ENCODE measurements around the gene SPACA6.
"Not testable (repeated sequence)": the region's sequence is repeated elsewhere in the genome, so short reads cannot be mapped to it uniquely, and the experiment has no call there.

SPACA6 gene, protein sequence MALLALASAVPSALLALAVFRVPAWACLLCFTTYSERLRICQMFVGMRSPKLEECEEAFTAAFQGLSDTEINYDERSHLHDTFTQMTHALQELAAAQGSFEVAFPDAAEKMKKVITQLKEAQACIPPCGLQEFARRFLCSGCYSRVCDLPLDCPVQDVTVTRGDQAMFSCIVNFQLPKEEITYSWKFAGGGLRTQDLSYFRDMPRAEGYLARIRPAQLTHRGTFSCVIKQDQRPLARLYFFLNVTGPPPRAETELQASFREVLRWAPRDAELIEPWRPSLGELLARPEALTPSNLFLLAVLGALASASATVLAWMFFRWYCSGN

GRCh38 chr19:51693260-51693659 is at the start of gene SPACA6:
Gene SPACA6 (plus strand): TSS chr19:51693330. CDS start chr19:51693527, 197 bp downstream.
- DNase-seq = no peak

DNA sequence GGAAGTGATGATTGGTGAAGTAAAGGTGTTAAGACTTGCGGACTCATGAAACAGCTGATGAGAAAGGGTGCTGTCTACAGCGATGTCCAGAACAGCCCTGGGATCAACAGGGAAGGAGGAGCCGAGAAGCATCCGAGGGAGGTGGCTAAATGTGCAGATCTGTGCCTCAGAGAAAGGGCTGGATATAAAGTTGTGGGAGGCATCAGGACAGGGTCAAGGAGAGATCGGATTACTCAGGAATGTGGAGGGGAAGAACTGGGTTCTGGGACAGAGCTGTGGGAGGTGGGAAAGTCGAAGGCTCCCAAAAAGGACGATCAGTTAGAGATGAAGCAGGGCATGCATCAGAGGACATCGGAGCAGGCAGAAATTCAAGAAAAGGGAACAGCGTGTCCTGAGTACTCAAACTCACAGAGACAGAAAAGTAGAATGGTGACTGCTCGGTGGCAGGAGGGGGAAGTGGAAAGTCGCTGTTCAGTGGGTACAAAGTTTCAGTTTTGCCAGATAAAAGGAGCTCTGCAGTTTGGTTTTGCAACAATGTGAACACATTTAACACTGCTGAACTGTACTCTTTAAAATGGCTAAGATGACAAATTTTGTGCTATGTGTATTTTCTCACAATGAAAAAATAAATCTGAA is 48.4 kb upstream of the SPACA6 start:
- no peak for DNase-seq

DNA sequence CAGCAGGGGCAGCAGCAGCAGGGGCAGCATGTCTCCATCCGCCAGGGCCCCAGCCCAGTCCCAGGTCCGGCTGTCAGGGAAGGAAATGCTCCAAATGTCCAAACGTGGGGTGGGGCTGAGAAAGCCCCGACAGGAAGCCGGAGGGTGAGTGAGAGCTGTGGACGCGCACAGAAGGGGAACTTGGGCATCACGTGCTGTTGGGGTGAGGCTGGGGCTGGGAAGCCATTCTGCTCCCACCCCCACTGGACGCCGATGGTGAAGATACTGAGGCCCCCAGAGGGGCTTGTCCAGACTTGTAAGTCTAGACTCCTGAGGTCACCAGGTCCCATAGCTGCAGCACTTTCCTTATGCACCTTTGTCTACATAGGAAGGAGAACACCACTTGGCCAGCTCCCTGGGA is 46.4 kb upstream of the SPACA6 start, which contains the start of gene SIGLEC14:
Gene SIGLEC14 (minus strand): TSS at position 96 of the 400 bp plus-strand sequence. CDS start 66 bp downstream, at position 30.
- DNase-seq = not testable (repeated sequence)

DNA sequence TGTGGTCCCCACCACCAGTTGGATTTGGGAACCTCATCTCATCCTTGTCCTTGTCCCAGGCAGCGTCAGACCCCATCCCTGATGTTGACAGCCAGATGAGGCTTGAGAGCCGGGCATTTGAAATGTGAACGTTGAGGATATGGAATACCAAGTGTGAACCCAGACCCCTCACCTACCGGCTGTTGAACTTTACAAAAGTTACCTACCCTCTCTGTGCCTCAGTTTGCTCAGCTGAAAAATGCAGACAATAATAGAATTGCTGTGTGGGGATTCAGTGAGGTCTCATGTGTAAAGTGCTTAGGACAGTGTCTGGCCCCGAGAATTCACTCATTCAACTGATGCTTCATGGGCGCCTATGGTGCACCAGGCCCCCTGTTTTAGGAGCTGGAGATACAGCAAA is 45.8 kb upstream of the SPACA6 start:
- DNase-seq = no peak

DNA sequence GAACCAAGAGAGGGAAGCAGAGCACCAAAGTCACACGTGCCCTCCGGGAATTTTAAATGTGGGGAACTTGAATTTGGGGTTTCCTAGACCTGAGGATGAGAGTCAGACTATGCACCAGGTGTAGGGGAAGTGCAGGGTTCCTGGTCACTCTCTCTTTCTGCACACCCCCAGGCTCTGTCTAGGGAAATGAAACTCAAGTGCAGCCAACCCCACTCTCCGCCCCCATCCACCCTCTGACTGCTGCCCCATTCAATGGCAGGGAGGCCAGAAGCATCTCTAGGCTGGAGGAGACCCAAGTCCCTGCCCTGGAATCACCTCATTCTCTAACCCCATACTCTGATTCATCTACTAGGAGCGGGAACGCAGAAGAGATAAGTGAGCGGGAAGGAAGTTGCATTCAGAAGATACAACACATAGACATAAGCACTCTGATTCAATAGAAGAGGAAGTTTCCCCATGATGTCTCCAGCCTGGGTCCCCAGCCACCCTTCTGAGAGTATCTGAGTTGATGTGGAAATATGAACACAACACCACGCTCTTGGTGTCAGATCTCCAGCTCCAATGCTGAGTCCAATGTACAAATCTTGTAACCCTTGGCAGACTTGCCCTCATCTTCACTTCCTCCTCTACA is 41.8 kb upstream of the SPACA6 start:
- no peak for DNase-seq

DNA sequence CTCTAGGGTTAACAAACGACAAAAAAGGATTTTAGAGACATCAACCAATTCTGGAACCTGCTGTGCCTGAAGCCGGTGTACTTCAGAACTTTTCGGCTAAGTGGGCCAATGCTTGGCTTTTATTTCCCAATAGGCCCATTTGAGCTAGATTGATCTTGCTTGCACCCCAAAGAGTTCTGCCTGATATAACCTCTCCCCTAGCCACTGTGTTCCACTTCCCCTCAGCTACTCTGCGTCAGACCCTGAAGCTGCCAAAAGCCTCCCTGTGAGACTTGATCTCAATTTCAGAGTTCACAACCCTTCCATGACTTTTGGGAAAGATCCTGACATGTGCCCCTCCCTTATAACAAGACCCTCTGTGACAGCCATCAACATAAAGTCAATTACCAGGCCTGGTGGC is 40.9 kb upstream of the SPACA6 start:
- no peak for DNase-seq

- no peak for DNase-seq
Measured at GRCh38 chr19:51653162-51653561, 40.0 kb upstream of the SPACA6 start.

DNA sequence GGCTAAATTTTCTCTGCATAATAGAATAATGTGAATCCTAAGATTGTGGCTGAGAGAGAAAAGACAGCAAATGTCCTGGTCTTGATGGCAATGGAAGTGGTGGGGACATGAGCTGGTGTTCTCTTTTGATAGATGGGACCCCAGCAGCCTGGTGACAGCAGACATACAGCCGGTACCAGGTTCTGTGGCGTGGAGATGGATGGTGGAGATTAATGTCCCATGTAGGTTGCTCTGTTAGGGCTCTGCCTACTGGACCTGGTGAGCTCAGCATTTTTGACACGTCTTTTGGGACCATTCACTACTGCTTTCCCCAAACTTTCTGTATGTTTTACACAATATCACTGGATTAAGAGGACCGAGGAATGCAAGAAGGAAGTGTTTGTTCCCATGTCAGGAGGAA is 38.3 kb upstream of the SPACA6 start:
- no peak for DNase-seq

- peak; percentile 46 for DNase-seq
Measured at GRCh38 chr19:51660975-51661600, 32.0 kb upstream of the SPACA6 start.

GRCh38 chr19:51663650-51664049 is 29.5 kb upstream of the SPACA6 start:
- DNase-seq = no peak

DNA sequence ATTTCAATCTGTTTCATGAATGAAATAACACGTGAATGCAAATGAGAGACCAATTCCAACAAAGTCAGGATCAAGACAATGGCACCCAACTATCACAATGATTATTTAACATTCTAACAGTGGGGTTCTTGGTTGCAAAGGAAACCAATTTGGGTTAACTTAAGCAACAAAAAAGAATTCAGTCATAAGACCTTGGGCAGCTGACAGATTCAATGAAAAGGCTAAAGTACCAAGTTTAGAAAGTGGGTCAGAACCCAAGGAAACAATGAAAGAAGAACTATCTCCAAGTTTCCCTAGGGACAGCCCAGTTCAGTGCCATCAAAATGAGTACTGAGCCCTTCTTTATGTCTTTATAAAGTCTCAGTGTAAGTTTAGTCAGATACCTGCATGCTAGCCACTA is 29.0 kb upstream of the SPACA6 start:
- no peak for DNase-seq

GRCh38 chr19:51664997-51665396 is 28.1 kb upstream of the SPACA6 start:
- no peak for DNase-seq

DNA sequence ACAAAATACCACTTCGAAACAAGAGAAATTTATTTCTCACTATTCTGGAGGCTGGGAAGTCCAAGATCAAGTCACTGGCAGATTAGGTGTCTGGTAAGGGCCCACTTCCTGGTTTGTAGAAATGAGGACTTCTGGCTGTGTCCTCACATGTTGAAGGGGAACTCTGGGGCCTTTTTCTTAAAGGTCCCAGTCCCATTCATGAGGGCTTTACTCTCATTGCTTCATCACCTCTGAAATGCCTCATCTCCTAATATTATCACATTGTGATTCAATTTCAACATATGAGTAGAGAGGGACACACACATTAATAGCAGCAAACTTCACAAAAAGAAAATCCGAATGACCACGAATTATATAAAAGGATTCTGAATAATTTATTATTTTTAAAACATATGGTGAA is 24.9 kb upstream of the SPACA6 start:
- no peak for DNase-seq

DNA sequence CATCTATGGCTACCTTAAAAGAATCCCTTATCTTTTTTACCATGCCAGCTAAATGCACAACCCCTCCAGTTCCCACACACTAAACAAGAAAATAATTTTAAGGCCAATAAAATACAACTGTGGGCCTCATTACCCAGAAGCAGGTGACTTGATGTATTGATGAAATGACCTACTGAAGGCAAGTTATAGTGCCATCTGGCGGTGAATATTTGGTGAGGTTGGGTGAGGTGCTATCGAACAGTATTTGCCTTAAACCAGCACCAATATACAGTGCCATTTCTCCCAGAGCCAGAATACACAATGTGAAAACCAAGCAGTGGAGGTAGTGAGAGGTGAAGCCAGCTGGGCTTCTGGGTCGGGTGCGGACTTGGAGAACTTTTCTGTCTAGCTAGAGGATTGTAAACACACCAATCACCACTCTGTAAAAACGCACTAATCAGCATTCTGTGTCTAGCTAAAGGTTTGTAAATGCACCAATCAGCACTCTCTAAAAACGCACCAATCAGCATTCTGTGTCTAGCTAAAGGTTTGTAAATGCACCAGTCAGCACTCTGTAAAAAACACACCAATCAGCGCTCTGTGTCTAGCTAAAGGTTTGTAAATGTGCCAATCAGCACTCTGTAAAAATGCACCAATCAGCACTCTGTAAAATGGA is 17.1 kb upstream of the SPACA6 start:
- not testable (repeated sequence) for DNase-seq

DNA sequence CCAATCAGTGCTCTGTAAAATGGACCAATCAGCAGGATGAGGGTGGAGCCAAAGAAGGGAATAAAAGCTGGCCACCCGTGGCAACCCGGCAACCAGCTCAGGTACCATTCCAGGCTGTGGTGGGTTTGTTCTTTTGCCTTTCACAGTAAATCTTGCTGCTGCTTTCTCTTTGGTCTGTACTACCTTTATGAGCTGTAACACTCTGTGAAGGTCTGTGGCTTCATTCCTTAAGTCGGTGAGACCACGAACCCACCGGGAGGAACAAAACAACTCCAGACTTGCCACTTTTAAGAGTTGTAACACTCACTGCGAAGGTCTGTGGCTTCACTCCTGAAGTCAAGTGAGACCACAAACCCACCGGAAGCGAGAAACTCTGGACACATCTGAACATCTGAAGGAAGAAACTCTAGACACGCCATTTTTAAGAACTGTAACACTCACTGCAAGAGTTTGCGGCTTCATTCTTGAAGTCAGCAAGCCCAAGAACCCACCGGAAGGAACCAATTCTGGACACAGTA is 16.5 kb upstream of the SPACA6 start:
- DNase-seq = no peak

DNA sequence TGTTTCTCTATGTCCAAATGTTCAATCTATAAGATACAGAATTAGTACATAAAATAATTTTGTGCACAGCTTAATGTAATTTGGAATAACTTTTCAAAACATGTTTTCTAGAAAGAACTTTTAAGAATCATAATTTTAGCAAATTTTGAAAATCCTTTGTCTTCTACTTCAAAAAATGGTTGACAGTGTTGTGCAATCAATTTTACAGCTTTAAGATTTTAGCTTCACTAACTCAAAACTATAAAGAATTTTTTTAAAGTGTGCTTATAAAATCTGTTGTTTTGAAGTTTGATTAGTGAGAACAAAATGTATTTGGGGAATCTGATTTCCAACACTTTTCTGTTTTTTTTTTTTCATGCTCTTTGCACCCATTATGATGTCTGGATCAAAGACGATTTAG is 12.7 kb upstream of the SPACA6 start:
- no peak for DNase-seq

- no peak for DNase-seq
Measured at GRCh38 chr19:51681286-51681941, 11.7 kb upstream of the SPACA6 start.

- DNase-seq = no peak
Measured at GRCh38 chr19:51686171-51686570, 7.0 kb upstream of the SPACA6 start.

DNA sequence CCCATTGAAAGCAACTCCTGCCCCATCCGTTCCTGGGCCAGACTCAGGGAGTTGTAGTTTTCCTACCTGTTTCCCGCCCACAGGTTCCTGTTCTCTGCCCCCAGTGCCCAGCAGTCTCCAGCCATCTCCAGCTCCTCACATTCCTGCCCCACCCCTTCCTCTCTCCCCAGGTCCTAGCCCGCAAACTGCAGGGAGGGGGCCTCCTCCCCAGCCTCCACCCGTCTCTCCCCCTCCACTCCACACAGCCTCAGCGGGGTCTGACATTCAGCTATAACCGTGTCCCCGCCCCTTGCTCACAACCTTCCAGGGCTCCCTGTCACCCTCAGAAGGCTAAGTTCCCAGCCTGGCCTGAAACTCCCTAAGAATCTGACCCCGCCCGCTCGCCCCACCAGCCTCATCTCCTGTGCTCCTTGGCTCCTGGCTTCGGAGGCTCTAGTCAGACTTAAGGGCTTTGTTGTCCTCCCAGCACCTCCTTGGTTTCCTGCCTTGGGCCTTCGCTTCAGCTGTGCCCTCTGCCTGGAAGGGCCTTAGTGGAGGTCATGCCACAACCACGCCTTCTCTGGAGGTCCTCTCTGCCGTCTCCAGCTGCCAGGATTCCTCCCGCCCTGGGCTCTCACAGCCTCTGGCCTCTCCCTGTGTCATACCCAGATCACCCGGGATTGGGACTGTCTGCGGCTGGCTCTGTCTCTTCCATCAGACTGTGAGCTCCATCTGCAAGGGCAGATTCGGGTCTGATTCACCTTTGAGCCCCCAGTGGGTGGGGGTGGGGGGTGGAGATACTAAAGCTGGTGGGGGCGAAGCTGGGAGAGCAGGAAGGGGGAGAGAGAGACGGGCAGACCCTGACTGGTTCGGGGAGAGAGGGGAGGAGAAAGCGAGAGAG is 5.1 kb upstream of the SPACA6 start:
- DNase-seq = no peak

DNA sequence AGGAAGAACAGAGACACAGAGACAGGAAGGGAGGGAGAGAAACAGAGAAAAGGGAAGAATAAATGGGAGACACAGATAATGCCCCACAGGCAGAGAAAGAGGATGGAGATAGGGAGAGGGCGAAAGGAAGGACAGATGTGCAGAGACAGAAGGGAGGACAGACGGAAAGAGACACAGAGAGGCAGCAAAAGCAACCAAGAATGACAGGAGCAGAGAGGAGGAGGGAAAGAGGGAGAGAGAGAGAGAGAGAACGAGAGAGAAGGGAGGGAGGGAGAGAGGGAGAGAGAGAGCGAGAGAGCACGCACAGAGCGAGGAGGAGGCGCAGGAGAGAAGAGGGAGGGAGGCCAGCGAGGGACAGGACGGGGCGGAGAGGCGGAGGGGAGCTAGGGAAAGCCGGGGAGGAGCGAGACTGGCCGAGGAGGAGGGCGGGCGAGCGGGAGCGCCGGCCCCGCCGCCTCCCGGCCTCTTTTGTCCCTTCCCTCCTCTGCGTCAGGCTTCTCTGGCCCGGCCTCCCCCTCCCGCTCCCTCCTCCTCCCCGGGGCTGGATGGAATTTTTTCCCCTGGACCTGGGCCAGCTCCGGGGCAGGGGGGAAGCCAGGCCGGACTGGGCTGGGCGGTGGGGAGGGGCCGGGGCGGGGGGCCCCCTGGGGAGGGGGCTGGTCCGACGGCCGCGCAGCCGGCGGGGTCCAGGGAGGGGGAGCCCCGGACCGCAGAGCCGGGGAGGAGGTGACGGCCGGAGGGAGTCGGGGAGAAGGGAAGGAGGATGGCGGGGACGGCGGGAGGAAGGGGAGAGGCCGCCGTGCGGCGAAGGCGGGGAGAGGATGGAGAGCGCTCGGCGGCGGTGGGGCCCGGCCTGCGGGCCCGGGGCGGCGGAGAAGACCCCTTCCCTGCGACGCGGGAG is 4.2 kb upstream of the SPACA6 start:
- peak; percentile 9 for DNase-seq

Measured in NCI-H2029 (cell line).